ENCODE data around the gene ANKS6.
"Not testable (repeated sequence)": the region's sequence is repeated elsewhere in the genome, so short reads cannot be mapped to it uniquely, and the experiment has no call there.

ANKS6 gene

DNA sequence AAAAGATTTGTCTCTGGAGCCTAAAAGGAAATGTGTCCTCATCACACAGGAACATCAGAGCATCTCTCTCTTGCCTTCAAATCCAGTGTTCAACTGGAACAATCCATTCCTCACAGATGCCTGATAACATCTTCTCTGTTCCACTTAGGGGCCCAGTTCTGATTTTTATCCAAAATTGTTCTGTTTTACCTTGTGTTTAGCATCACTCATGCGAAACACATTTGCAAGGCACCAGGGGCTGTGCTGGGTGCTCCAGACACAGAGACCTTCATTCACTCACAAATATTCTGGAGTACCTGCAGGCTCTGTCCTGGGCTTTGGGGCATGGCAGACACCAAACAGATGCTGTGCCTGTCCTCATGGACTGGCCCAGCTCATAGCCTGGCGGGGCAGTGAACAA, 101.4 kb downstream of the ANKS6 start:
- no peak overlapping the region for H3K27ac Mint-ChIP-seq
- no peaks in the 10 kb centered on the region for H3K36me3 Mint-ChIP-seq
- no peaks in the 10 kb centered on the region for H3K9me3 Mint-ChIP-seq
- no peak overlapping the region for H3K4me3 Mint-ChIP-seq
- H3K4me1 Mint-ChIP-seq = no peaks in the 10 kb centered on the region
- H3K27me3 Mint-ChIP-seq = peaks cover 6% of the 10 kb centered on the region

DNA sequence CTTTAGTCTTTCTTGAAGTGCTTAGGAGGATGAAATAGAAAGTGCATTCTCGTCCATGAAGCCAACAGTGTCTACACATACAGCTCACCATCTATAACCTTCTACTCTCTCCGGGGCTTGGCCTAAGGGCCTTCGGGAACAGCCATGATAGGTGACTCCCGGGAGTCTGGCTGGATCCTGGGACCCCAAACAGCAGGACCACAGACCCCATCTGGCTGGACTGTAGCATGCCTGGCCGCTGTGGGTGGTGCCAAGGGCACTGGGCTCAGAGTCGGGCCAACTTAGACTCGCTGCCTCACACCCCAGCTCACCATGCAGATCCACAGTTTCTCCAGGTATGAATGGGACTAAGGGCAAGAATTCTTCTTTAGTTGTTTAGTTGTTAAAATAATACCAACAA, 104.0 kb downstream of the ANKS6 start:
- no peaks in the 10 kb centered on the region for H3K4me1 Mint-ChIP-seq
- no peak overlapping the region for H3K4me3 Mint-ChIP-seq
- H3K27me3 Mint-ChIP-seq = peaks cover 1% of the 10 kb centered on the region
- no peaks in the 10 kb centered on the region for H3K36me3 Mint-ChIP-seq
- H3K9me3 Mint-ChIP-seq = no peaks in the 10 kb centered on the region
- H3K27ac Mint-ChIP-seq = no peak overlapping the region

GRCh38 chr9:98691890-98692289, 104.5 kb downstream of the ANKS6 start:
- Mint-ChIP-seq H3K4me1 (no peaks in the 10 kb centered on the region), H3K4me3 (no peak overlapping the region), H3K27ac (no peak overlapping the region), H3K27me3 (peaks cover 1% of the 10 kb centered on the region), H3K36me3 (no peaks in the 10 kb centered on the region), H3K9me3 (no peaks in the 10 kb centered on the region)

DNA sequence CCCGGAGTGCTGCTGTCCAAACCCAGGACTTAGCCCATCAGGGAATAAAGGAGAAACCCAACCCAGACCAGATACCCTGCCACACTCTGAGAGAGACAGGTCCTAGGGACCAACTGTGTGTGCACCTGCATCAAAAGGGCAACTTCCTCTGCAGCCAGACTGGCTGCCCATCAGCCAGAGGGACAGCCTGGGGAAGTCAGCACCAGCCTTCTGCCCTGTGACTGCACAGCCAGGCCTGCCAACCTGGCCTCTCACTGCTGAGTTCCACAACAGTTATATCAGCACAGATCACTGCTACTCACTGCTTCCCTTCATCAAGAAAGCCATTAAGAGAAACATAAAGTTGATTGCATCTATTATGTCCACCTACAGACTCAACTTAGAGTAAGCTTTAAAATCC, 105.7 kb downstream of the ANKS6 start:
- Mint-ChIP-seq H3K4me1 (no peaks in the 10 kb centered on the region), H3K4me3 (no peak overlapping the region), H3K27me3 (peaks cover 1% of the 10 kb centered on the region), H3K36me3 (no peaks in the 10 kb centered on the region), H3K27ac (no peak overlapping the region), H3K9me3 (no peaks in the 10 kb centered on the region)

- H3K9me3 Mint-ChIP-seq = no peaks in the 10 kb centered on the region
- H3K36me3 Mint-ChIP-seq = no peaks in the 10 kb centered on the region
- no peak overlapping the region for H3K27ac Mint-ChIP-seq
- no peaks in the 10 kb centered on the region for H3K27me3 Mint-ChIP-seq
- no peak overlapping the region for H3K4me3 Mint-ChIP-seq
- H3K4me1 Mint-ChIP-seq = no peaks in the 10 kb centered on the region
Observed at GRCh38 chr9:98688710-98689495, 107.5 kb downstream of the ANKS6 start.

DNA sequence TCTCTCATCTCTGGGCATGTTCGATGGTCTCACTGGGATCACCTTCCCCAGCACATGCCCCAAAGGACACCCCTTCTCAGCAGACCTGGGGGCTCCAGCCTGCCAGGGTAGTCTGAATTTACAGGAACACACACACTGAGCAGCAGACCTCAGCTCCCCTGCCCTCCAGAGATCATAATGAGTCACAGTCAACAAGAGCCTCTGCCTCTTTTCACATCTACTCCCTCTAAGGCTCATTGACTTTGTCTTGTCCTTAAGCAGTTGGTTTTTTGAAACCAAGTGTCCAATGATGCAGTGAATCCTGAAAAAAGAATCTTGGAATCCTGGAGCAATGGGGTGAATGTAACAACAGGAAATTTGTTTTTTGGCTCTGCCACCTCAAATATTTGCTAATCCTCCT, 108.4 kb downstream of the ANKS6 start:
- H3K27me3 Mint-ChIP-seq = no peaks in the 10 kb centered on the region
- no peaks in the 10 kb centered on the region for H3K9me3 Mint-ChIP-seq
- H3K36me3 Mint-ChIP-seq = no peaks in the 10 kb centered on the region
- H3K4me1 Mint-ChIP-seq = no peaks in the 10 kb centered on the region
- no peak overlapping the region for H3K27ac Mint-ChIP-seq
- H3K4me3 Mint-ChIP-seq = no peak overlapping the region

GRCh38 chr9:98686961-98687855, 109.1 kb downstream of the ANKS6 start:
- Mint-ChIP-seq H3K9me3 (no peaks in the 10 kb centered on the region), H3K27ac (no peak overlapping the region)

DNA sequence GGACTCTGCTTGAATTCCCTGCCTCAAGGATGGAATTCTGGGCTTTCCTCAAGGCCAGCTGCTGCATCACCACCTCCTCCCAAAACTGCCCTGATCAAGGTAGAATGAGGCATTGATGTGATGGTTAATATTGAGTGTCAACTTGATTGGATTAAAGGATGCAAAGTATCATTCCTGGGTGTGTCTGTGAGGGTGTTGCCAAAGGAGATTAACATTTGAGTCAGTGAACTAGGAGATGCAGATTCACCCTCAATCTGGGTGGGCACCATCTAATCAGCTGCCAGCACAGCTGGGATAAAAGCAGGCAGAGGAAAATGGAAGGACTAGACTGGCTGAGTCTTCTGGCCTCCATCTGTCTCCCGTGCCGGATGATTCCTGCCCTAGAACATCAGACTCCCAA, 111.5 kb downstream of the ANKS6 start:
- H3K4me3 Mint-ChIP-seq, H3K27me3 Mint-ChIP-seq: not testable (repeated sequence)

More at GRCh38 chr9:98686961-98687855, 109.1 kb downstream of the ANKS6 start:
- Mint-ChIP-seq H3K4me3 (no peak overlapping the region), H3K36me3 (no peaks in the 10 kb centered on the region), H3K4me1 (no peaks in the 10 kb centered on the region), H3K27me3 (no peaks in the 10 kb centered on the region)

More for the DNA sequence above, 111.5 kb downstream of the ANKS6 start:
- H3K36me3 Mint-ChIP-seq, H3K4me1 Mint-ChIP-seq, H3K27ac Mint-ChIP-seq, H3K9me3 Mint-ChIP-seq: not testable (repeated sequence)
